Measurements from ENCODE around the gene DCBLD1.

GRCh38 chr6:117540670-117541069 is 58.2 kb downstream of the DCBLD1 start:
- TF ChIP-seq TBL1XR1 (IDR thresholded peaks at IDR 0.05; ENCODE audit: borderline replicate concordance, low read length, partially characterized antibody) (no peak), STAT6 (CRISPR knock-in tag; IDR thresholded peaks at IDR 0.05; ENCODE audit: borderline replicate concordance) (no peak), REST (IDR thresholded peaks at IDR 0.05; ENCODE audit: borderline replicate concordance in 1 of 2, low read depth in 1 of 2, low read length in 2 of 2) (no peak), CCDC6 (CRISPR knock-in tag; IDR thresholded peaks at IDR 0.05) (no peak), ZNF281 (CRISPR knock-in tag; IDR thresholded peaks at IDR 0.05; ENCODE audit: borderline replicate concordance) (no peak), CHD4 (IDR thresholded peaks at IDR 0.05; ENCODE audit: borderline replicate concordance, low read length) (no peak), ZNF619 (CRISPR knock-in tag; IDR thresholded peaks at IDR 0.05) (no peak), NFKB2 (CRISPR knock-in tag; IDR thresholded peaks at IDR 0.05; ENCODE audit: borderline replicate concordance) (no peak), CTCF (CRISPR knock-in tag; IDR thresholded peaks at IDR 0.05) (no peak), ZNF432 (CRISPR knock-in tag; IDR thresholded peaks at IDR 0.05; ENCODE audit: borderline replicate concordance) (no peak), HNF4G (IDR thresholded peaks at IDR 0.05; ENCODE audit: borderline replicate concordance, low read depth, low read length) (no peak), HNF4G (CRISPR knock-in tag; IDR thresholded peaks at IDR 0.05; ENCODE audit: borderline replicate concordance, low read depth) (no peak)
